Mesothelial cell of epicardium (in vitro differentiated cells): ENCODE data around the gene PMPCA. TPM values are rescaled to one million over a fixed set of nuclear protein-coding genes. Genes with fewer than 3 reads are reported as not detected.
"Not testable (repeated sequence)": the region's sequence is repeated elsewhere in the genome, so short reads cannot be mapped to it uniquely, and the experiment has no call there.

Experiments used
- DNase-seq, 2 experiments: peaks; one replicate each; pipeline ENCODE4 v3.0.0; 2021; ENCODE audit warnings: low spot score in 2 of 2; ENCODE audit not compliant: unreplicated experiment in 2 of 2
- H3K27ac Mint-ChIP-seq: 2 replicates; pipeline ENCODE4 v1.8.0; 2021; ENCODE audit warnings: mixed read lengths
- H3K27me3 Mint-ChIP-seq: 2 replicates; pipeline ENCODE4 v1.8.0; 2021; ENCODE audit warnings: low read depth, mixed read lengths
- H3K36me3 Mint-ChIP-seq: 2 replicates; pipeline ENCODE4 v1.8.0; 2021; ENCODE audit warnings: mixed read lengths
- H3K4me1 Mint-ChIP-seq: 2 replicates; pipeline ENCODE4 v1.8.0; 2021; ENCODE audit warnings: mixed read lengths
- H3K4me3 Mint-ChIP-seq: 2 replicates; pipeline ENCODE4 v1.8.0; 2021; ENCODE audit warnings: mild to moderate bottlenecking, moderate library complexity, mixed read lengths
- H3K9me3 Mint-ChIP-seq: 2 replicates; pipeline ENCODE4 v1.8.0; 2021; ENCODE audit warnings: mixed read lengths
- CTCF ChIP-seq: fragments of 200-600 bp; sonication (generic); IDR thresholded peaks from one replicate; pipeline ENCODE4 v1.5.0; 2021; ENCODE audit warnings: antibody characterized with exemption; ENCODE audit not compliant: unreplicated experiment
- total RNA-seq: library from RNA; stranded (reverse); gene quantifications from 3 replicates; pipeline ENCODE4 v1.2.1, GENCODE V29; 2021

PMPCA gene
- total RNA-seq, 1 donor from 2014 or later: 74.6 TPM

GRCh38 chr9:136423432-136424146 is 13.1 kb downstream of the PMPCA start:
- no peak for TF ChIP-seq CTCF
- Mint-ChIP-seq H3K36me3 (peaks cover 20% of the 10 kb centered on the region), H3K4me3 (no peak overlapping the region), H3K9me3 (no peaks in the 10 kb centered on the region), H3K27ac (no peak overlapping the region), H3K4me1 (no peaks in the 10 kb centered on the region), H3K27me3 (no peaks in the 10 kb centered on the region)
- DNase-seq: no peak

- no peaks in the 10 kb centered on the region for H3K4me1 Mint-ChIP-seq
- DNase-seq: no peak
- H3K9me3 Mint-ChIP-seq: no peaks in the 10 kb centered on the region
- H3K36me3 Mint-ChIP-seq: peaks cover 17% of the 10 kb centered on the region
- no peak overlapping the region for H3K4me3 Mint-ChIP-seq
- TF ChIP-seq CTCF: no peak
- no peak overlapping the region for H3K27ac Mint-ChIP-seq
- no peaks in the 10 kb centered on the region for H3K27me3 Mint-ChIP-seq
Measured at GRCh38 chr9:136424750-136425362, 14.4 kb downstream of the PMPCA start.

- H3K27ac Mint-ChIP-seq, H3K4me3 Mint-ChIP-seq, DNase-seq, H3K27me3 Mint-ChIP-seq, H3K9me3 Mint-ChIP-seq, H3K4me1 Mint-ChIP-seq: not testable (repeated sequence)
- peaks cover 17% of the 10 kb centered on the region for H3K36me3 Mint-ChIP-seq
Measured at GRCh38 chr9:136425367-136425766, 14.9 kb downstream of the PMPCA start.

DNA sequence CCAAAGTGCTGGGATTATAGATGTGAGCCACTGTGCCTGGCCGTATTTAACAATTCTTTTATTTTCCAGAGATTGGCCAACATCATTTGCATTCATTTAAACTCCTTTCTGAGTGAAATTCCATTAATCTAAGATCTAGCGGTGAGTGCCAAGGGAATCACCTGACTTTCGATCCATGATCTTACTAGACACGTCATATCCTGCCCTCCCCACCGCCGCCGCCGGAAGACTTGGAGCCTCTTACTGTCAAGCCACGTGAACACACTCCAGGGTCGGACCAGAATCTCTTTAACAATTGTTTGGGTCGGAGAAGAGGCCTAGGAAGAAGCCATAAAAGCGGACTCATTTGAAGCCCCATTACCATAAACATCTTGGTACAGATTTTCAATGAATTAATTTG is 16.3 kb downstream of the PMPCA start:
- no peaks in the 10 kb centered on the region for H3K27me3 Mint-ChIP-seq
- TF ChIP-seq CTCF: no peak
- H3K36me3 Mint-ChIP-seq: peaks cover 14% of the 10 kb centered on the region
- no peak overlapping the region for H3K27ac Mint-ChIP-seq
- DNase-seq: no peak
- no peaks in the 10 kb centered on the region for H3K9me3 Mint-ChIP-seq
- H3K4me3 Mint-ChIP-seq: no peak overlapping the region
- H3K4me1 Mint-ChIP-seq: no peaks in the 10 kb centered on the region

GRCh38 chr9:136429075-136429628 is 18.7 kb downstream of the PMPCA start:
- TF ChIP-seq CTCF: no peak
- no peak for DNase-seq
- Mint-ChIP-seq H3K36me3 (peaks cover 11% of the 10 kb centered on the region), H3K27me3 (no peaks in the 10 kb centered on the region), H3K4me3 (no peak overlapping the region), H3K27ac (no peak overlapping the region), H3K9me3 (no peaks in the 10 kb centered on the region), H3K4me1 (no peaks in the 10 kb centered on the region)
